BLaER1 (cell line): Measurements from ENCODE around the gene MTNR1A.

Experiments used
- H3K27ac ChIP-seq: shearing (Covaris generic); formaldehyde crosslinking; 2 replicates; pipeline ENCODE4 v1.8.1; 2022
- H3K27me3 ChIP-seq: shearing (Covaris generic); formaldehyde crosslinking; 2 replicates; pipeline ENCODE4 v1.8.1; 2022
- H3K36me3 ChIP-seq: shearing (Covaris generic); formaldehyde crosslinking; 2 replicates; pipeline ENCODE4 v1.8.1; 2022
- H3K4me1 ChIP-seq: shearing (Covaris generic); formaldehyde crosslinking; 2 replicates; pipeline ENCODE4 v1.8.1; 2022
- H3K4me2 ChIP-seq: shearing (Covaris generic); formaldehyde crosslinking; 2 replicates; pipeline ENCODE4 v1.8.1; 2022
- H3K4me3 ChIP-seq: shearing (Covaris generic); formaldehyde crosslinking; 2 replicates; pipeline ENCODE4 v1.8.1; 2022
- H3K9ac ChIP-seq: shearing (Covaris generic); formaldehyde crosslinking; 2 replicates; pipeline ENCODE4 v1.8.1; 2022
- H3K9me3 ChIP-seq: shearing (Covaris generic); formaldehyde crosslinking; 2 replicates; pipeline ENCODE4 v1.8.1; 2022
- H4K20me1 ChIP-seq: shearing (Covaris generic); formaldehyde crosslinking; 2 replicates; pipeline ENCODE4 v1.8.1; 2022
- Cebpa-rat ChIP-seq: shearing (Covaris generic); IDR thresholded peaks from 2 replicates; pipeline ENCODE4 v1.8.1; 2022

MTNR1A gene

DNA sequence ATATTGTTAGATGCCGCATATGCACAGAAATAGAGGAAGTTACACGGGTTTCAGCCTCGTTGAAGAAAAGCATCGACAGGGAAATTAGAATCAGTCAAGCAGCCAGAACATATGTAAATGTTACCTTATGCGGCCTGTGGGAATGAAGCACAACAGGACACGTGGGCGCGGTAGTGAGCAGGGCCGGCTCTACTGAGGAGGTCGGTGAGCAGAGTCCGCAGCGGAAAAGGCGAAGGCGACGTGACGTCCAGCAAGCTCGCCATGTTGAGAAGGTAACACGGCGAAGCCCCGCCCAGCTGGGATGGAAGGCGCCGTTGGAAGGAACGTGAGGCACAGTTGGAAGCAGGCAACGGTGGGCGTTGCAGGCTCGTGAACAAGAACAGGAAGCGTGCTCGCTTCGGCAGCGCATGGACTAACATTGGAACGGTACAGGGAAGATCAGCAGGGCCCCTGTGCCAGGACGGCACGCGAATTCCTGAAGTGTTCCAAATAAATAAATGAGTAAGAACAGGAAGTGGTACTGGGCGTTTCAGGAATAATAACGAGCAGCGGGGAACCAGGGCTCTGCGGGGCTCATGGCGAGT, 54.6 kb downstream of the MTNR1A start:
- no peaks in the 10 kb centered on the region for H3K36me3 ChIP-seq
- H3K4me1 ChIP-seq, result no peaks in the 10 kb centered on the region
- no peak overlapping the region for H3K27ac ChIP-seq
- peaks cover 6% of the 10 kb centered on the region for H3K9me3 ChIP-seq
- H3K4me2 ChIP-seq, result no peak overlapping the region
- no peak overlapping the region for H3K9ac ChIP-seq
- no peaks in the 10 kb centered on the region for H3K27me3 ChIP-seq
- no peak overlapping the region for H3K4me3 ChIP-seq
- H4K20me1 ChIP-seq, result no peaks in the 10 kb centered on the region
- TF ChIP-seq Cebpa-rat, result no peak

DNA sequence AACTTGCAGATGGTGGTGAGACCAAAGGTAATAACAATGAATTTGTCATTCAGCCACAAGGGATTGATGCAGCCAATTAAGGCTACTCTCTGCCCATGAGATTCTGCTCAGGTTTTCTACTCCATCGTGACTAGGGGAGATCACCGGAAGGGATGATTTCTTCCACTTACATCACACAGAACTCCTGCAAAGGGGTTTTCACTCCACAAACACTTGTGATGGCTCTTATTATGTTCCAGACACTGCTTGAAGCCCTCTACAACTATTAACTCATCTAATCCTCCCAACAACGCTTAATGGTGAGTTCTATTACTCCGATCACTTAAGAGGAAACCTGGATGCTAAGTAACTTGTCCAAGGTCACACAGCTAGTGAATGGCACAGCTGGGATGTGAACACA, 55.9 kb downstream of the MTNR1A start:
- H3K9ac ChIP-seq, result no peak overlapping the region
- H3K4me3 ChIP-seq, result no peak overlapping the region
- peaks cover 15% of the 10 kb centered on the region for H3K9me3 ChIP-seq
- H3K4me2 ChIP-seq, result no peak overlapping the region
- TF ChIP-seq Cebpa-rat, result no peak
- H4K20me1 ChIP-seq, result no peaks in the 10 kb centered on the region
- no peak overlapping the region for H3K27ac ChIP-seq
- no peaks in the 10 kb centered on the region for H3K36me3 ChIP-seq
- H3K4me1 ChIP-seq, result no peaks in the 10 kb centered on the region
- no peaks in the 10 kb centered on the region for H3K27me3 ChIP-seq

DNA sequence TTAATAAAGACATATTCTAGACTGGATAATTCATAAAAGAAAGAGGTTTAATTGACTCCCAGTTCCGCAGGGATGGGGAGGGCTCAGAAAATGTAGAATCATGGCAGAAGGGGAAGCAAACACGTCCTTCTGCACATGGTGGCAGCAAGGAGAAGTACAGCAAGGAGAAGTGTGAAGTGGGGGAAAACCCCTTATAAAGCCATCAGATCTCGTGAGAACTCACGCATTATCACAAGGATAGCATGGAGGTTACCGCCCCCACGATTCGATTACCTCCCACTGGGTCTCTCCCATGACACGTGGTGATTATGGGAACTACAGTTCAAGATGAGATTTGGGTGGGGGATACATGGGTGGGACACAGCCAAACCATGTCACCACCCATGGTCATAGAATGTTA, 58.3 kb downstream of the MTNR1A start:
- Histone ChIP-seq H3K27ac (no peak overlapping the region), H3K27me3 (no peaks in the 10 kb centered on the region), H3K9ac (no peak overlapping the region), H4K20me1 (no peaks in the 10 kb centered on the region), H3K36me3 (no peaks in the 10 kb centered on the region), H3K4me2 (no peak overlapping the region), H3K9me3 (peaks cover 33% of the 10 kb centered on the region), H3K4me1 (no peaks in the 10 kb centered on the region), H3K4me3 (no peak overlapping the region)
- TF ChIP-seq Cebpa-rat, result no peak

DNA sequence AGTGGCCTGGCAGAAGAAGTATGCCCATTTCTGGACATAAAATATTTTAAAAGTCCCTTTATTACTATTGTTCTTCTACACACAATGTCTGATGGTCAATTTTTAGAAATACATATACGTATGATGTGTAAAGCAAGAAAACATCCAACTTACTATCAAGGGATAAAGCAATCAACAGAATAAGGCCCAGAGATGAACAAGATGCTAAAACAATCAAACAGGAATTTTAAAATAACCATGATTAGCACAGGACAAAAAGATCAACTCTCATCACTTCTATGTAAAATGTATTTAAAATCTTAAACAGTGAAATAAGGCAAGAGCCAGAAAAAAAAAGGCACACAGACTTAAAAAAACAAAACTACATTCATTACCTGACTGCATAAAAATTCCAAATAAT, 60.9 kb downstream of the MTNR1A start:
- Histone ChIP-seq H3K27ac (no peak overlapping the region), H4K20me1 (no peaks in the 10 kb centered on the region), H3K27me3 (no peaks in the 10 kb centered on the region), H3K9ac (no peak overlapping the region), H3K36me3 (no peaks in the 10 kb centered on the region), H3K4me3 (no peak overlapping the region), H3K4me2 (no peak overlapping the region), H3K4me1 (no peaks in the 10 kb centered on the region), H3K9me3 (peaks cover 56% of the 10 kb centered on the region)
- TF ChIP-seq Cebpa-rat, result no peak

DNA sequence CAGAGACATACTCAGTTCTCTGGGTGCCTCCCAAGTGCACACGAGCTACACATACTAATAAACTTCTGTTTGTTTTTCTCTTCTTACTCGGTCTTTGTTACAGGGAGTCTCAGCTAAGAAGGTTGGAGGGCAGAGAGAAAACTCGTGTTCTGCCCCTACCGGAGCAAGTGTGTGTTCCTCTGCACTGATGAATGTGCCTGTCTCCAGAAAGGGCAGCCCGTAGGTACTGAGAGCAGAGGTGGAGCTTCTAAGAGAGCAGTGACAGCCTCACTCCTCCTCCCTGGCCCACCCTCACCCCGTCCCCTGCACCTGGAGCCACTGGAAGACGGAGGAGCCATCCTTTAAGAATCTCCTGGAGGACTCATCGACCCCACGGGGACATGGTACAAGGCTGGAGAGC, 67.6 kb downstream of the MTNR1A start:
- Histone ChIP-seq H3K4me1 (no peaks in the 10 kb centered on the region), H3K36me3 (no peaks in the 10 kb centered on the region), H3K27ac (no peak overlapping the region), H3K4me2 (no peak overlapping the region), H4K20me1 (no peaks in the 10 kb centered on the region), H3K9ac (no peak overlapping the region), H3K4me3 (no peak overlapping the region), H3K9me3 (peaks cover 33% of the 10 kb centered on the region), H3K27me3 (no peaks in the 10 kb centered on the region)
- no peak for TF ChIP-seq Cebpa-rat

DNA sequence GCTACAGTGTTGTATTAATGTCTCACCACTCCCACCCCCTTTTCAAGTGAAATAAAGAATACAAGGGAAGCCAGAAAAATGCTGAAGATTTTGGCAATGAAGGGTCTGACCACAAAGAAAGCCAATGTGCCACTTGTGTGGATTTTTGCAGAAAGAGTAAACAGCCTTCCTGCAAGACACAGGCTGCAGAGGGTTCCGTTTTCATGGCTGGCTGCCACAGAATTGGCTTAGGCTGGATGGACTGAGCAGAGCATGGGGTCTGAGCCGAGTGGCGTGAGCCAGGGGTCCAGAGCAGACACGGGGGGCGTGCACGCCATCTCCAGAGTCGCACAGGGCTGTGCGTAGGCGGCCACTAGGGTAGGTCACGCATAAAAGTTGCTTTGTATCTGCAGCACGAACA, 69.2 kb downstream of the MTNR1A start:
- H3K4me2 ChIP-seq, result no peak overlapping the region
- TF ChIP-seq Cebpa-rat, result no peak

DNA sequence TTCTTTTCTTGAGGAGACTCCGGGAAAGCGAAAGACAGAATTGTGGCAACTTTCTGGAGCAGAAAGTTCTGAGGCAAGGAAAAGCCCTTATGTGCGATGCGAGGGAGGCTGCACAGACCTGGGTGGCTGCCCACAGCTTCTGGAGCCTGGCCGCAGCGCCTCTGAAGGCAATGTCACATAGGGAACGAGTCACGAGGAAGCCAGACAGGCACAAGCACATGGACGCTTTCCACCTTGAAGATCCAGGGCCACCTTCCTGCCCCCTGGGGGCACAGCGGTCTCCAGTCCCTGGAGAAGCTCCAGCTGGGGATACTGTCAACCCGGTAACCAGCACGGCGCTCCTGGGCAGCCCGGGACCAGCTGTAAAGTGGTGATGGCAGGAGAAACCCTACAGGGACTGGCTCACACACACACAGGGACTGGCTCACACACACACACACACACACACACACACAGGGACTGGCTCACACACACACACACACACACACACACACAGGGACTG, 69.8 kb downstream of the MTNR1A start:
- H3K4me1 ChIP-seq, result no peaks in the 10 kb centered on the region
- no peak overlapping the region for H3K4me3 ChIP-seq
- peaks cover 20% of the 10 kb centered on the region for H3K9me3 ChIP-seq

More for the DNA sequence above, 69.2 kb downstream of the MTNR1A start:
- Histone ChIP-seq H3K9ac (no peak overlapping the region), H3K36me3 (no peaks in the 10 kb centered on the region), H3K27ac (no peak overlapping the region), H3K27me3 (no peaks in the 10 kb centered on the region), H3K9me3 (peaks cover 26% of the 10 kb centered on the region), H4K20me1 (no peaks in the 10 kb centered on the region), H3K4me1 (no peaks in the 10 kb centered on the region), H3K4me3 (no peak overlapping the region)

DNA sequence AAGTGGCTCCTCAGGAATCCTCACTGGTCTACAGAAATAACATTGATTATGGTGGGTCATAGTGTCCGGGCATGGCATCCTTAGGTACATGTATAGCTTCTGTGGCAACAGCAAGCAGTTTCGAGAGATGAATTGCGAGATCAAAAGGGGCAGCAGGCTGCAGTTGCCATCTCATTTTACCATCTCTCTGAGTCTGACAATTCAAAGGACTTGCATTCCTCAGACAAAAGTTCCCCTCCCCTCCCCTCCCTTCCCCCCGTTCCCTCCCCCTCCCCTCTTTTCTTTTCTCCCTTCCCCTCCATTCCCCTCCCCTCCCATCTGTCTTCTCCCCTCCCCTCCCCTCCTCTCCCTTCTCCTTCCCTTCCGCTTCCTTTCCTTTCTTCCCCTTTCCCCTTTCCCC, 70.2 kb downstream of the MTNR1A start:
- Histone ChIP-seq H3K9ac (no peak overlapping the region), H3K27me3 (no peaks in the 10 kb centered on the region), H3K4me3 (no peak overlapping the region), H3K4me2 (no peak overlapping the region), H3K27ac (no peak overlapping the region), H3K4me1 (no peaks in the 10 kb centered on the region), H4K20me1 (no peaks in the 10 kb centered on the region), H3K9me3 (peaks cover 16% of the 10 kb centered on the region), H3K36me3 (no peaks in the 10 kb centered on the region)
- TF ChIP-seq Cebpa-rat, result no peak

More for the DNA sequence above, 69.8 kb downstream of the MTNR1A start:
- Histone ChIP-seq H3K27ac (no peak overlapping the region), H4K20me1 (no peaks in the 10 kb centered on the region), H3K9ac (no peak overlapping the region), H3K36me3 (no peaks in the 10 kb centered on the region), H3K27me3 (no peaks in the 10 kb centered on the region), H3K4me2 (no peak overlapping the region)
- TF ChIP-seq Cebpa-rat, result no peak

DNA sequence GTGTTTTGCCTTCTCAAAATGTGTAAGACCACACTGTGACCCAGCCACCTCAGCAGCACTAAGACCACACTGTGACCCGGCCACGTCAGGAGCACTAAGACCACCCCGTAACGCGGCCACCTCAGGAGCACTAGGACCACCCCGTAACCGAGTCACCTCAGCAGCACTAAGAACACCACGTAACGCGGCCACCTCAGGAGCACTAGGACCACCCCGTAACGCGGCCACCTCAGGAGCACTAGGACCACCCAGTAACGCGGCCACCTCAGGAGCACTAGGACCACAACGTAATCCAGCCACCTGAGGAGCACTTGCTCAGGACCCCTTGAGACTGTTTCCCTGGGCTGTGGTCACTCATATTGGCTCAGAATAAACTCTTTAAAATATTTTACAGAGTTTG, 71.7 kb downstream of the MTNR1A start:
- no peaks in the 10 kb centered on the region for H3K4me1 ChIP-seq

More for the DNA sequence above, 71.7 kb downstream of the MTNR1A start:
- no peak for TF ChIP-seq Cebpa-rat
- Histone ChIP-seq H3K4me3 (no peak overlapping the region), H3K36me3 (no peaks in the 10 kb centered on the region), H4K20me1 (no peaks in the 10 kb centered on the region), H3K27ac (no peak overlapping the region), H3K9me3 (peaks cover 9% of the 10 kb centered on the region; the same call in 1 of the 2 replicates), H3K4me2 (no peak overlapping the region), H3K27me3 (no peaks in the 10 kb centered on the region), H3K9ac (no peak overlapping the region)
